ENCODE data around the gene CD48. TPM values are rescaled to one million over a fixed set of nuclear protein-coding genes. Genes with fewer than 3 reads are reported as not detected.
"Not testable (repeated sequence)": the region's sequence is repeated elsewhere in the genome, so short reads cannot be mapped to it uniquely, and the experiment has no call there.

Gene CD48
- total RNA-seq, 8 experiments from 2014 or later, result 0.05 to 1.3 (median 0.32) TPM; not detected in 4

- ATAC-seq (replicated peaks in 6 of 8), result peak in 1 of 8 experiments; percentile 76
- H3K4me3 ChIP-seq, result no peak within 1 kb of the TSS
- in situ Hi-C loops (cut with MboI; ENCODE audit: low pct_unique_long_range_greater_than_20kb in 2 of 9, low sequenced_read_pairs in 9 of 9, unreplicated experiment in 9 of 9), result loop anchor here in 1 of 9 experiments (25.0 kb wide), 1 partner anchor 248 kb away; no protein-coding TSS in a partner anchor
- no peak within 1 kb of the TSS for H3K27ac ChIP-seq
- WGBS, 10 experiments, result 0 to 94% (median 50%) methylated on average over 2 to 5 of the region's 5 CpGs; no CpG with 5 or more reads in 2 of the 10 experiments
- no peaks in the 10 kb centered on the region for H3K4me1 ChIP-seq (replicated peaks in 1 of 2)
These were observed 27.5 kb upstream of the CD48 start, which contains the start of gene SLAMF7 for GRCh38 chr1:160739098-160739511. TSS of gene SLAMF7 (plus strand) at chr1:160739247. CDS start at chr1:160739302, 55 bp downstream.

GRCh38 chr1:160738271-160738670 lies 26.6 kb upstream of the CD48 start:
- no peak overlapping the region for H3K4me3 ChIP-seq
- ATAC-seq (replicated peaks in 6 of 8), result no peak
- H3K4me1 ChIP-seq (replicated peaks in 1 of 2), result no peaks in the 10 kb centered on the region
- H3K27ac ChIP-seq, result no peak overlapping the region
- 0 to 100% (median 87%) methylated on average over 1 to 2 of the region's 2 CpGs for WGBS, 10 experiments
- in situ Hi-C loops (cut with MboI; ENCODE audit: low pct_unique_long_range_greater_than_20kb in 2 of 9, low sequenced_read_pairs in 9 of 9, unreplicated experiment in 9 of 9), result loop anchor here in 1 of 9 experiments (25.0 kb wide), 1 partner anchor 249 kb away; no protein-coding TSS in a partner anchor

- in situ Hi-C loops (cut with MboI; ENCODE audit: low pct_unique_long_range_greater_than_20kb in 2 of 9, low sequenced_read_pairs in 9 of 9, unreplicated experiment in 9 of 9), result loop anchor here in 1 of 9 experiments (25.0 kb wide), 1 partner anchor 253 kb away; no protein-coding TSS in a partner anchor
- no peak for ATAC-seq (replicated peaks in 6 of 8)
- H3K27ac ChIP-seq, result no peak overlapping the region
These were observed 22.7 kb upstream of the CD48 start for GRCh38 chr1:160734301-160734700.

GRCh38 chr1:160733898-160734297 lies 22.3 kb upstream of the CD48 start:
- in situ Hi-C loops (cut with MboI; ENCODE audit: low pct_unique_long_range_greater_than_20kb in 2 of 9, low sequenced_read_pairs in 9 of 9, unreplicated experiment in 9 of 9), result loop anchor here in 1 of 9 experiments (25.0 kb wide), 1 partner anchor 253 kb away; no protein-coding TSS in a partner anchor
- Histone ChIP-seq H3K4me1 (replicated peaks in 1 of 2) (no peaks in the 10 kb centered on the region), H3K27ac (no peak overlapping the region), H3K4me3 (no peak overlapping the region)
- peak in 2 of 8 experiments; percentile 31 to 42 for ATAC-seq (replicated peaks in 6 of 8)

More at GRCh38 chr1:160734301-160734700, 22.7 kb upstream of the CD48 start:
- no peaks in the 10 kb centered on the region for H3K4me1 ChIP-seq (replicated peaks in 1 of 2)
- no peak overlapping the region for H3K4me3 ChIP-seq

GRCh38 chr1:160731990-160732389 lies 20.4 kb upstream of the CD48 start:
- H3K27ac ChIP-seq, result no peak overlapping the region
- in situ Hi-C loops (cut with MboI; ENCODE audit: low pct_unique_long_range_greater_than_20kb in 2 of 9, low sequenced_read_pairs in 9 of 9, unreplicated experiment in 9 of 9), result loop anchor here in 1 of 9 experiments (25.0 kb wide), 1 partner anchor 255 kb away; no protein-coding TSS in a partner anchor
- no peak overlapping the region for H3K4me3 ChIP-seq
- 33 to 100% (median 83%) methylated on average over 1 of the region's 1 CpG; no CpG with 5 or more reads in 1 of the 10 experiments for WGBS, 10 experiments
- no peak for ATAC-seq (replicated peaks in 6 of 8)
- H3K4me1 ChIP-seq (replicated peaks in 1 of 2), result no peaks in the 10 kb centered on the region

- H3K4me1 ChIP-seq (replicated peaks in 1 of 2); H3K27ac ChIP-seq; H3K4me3 ChIP-seq; ATAC-seq (replicated peaks in 6 of 8): not testable (repeated sequence)
- WGBS, 10 experiments, result 25 to 83% (median 65%) methylated on average over 1 to 2 of the region's 2 CpGs; no CpG with 5 or more reads in 5 of the 10 experiments
- in situ Hi-C loops (cut with MboI; ENCODE audit: low pct_unique_long_range_greater_than_20kb in 2 of 9, low sequenced_read_pairs in 9 of 9, unreplicated experiment in 9 of 9), result loop anchor here in 1 of 9 experiments (25.0 kb wide), 1 partner anchor 256 kb away; no protein-coding TSS in a partner anchor
These were observed 19.9 kb upstream of the CD48 start for GRCh38 chr1:160731564-160731963.

- Histone ChIP-seq H3K4me1 (replicated peaks in 1 of 2) (peaks cover 0 to 7% of the 10 kb centered on the region in 2 donors), H3K4me3 (no peak overlapping the region), H3K27ac (no peak overlapping the region)
- in situ Hi-C loops (cut with MboI; ENCODE audit: low pct_unique_long_range_greater_than_20kb in 2 of 9, low sequenced_read_pairs in 9 of 9, unreplicated experiment in 9 of 9), result loop anchor here in 1 of 9 experiments (25.0 kb wide), 1 partner anchor 260 kb away; no protein-coding TSS in a partner anchor
- no peak for ATAC-seq (replicated peaks in 6 of 8)
These were observed 15.7 kb upstream of the CD48 start for GRCh38 chr1:160727316-160727640.

GRCh38 chr1:160726498-160727315 lies 15.1 kb upstream of the CD48 start:
- H3K27ac ChIP-seq, result no peak overlapping the region
- no peak overlapping the region for H3K4me3 ChIP-seq
- peak; percentile 60 to 93 (median 82) for ATAC-seq (replicated peaks in 6 of 8)
- in situ Hi-C loops (cut with MboI; ENCODE audit: low pct_unique_long_range_greater_than_20kb in 2 of 9, low sequenced_read_pairs in 9 of 9, unreplicated experiment in 9 of 9), result loop anchor here in 1 of 9 experiments (25.0 kb wide), 1 partner anchor 261 kb away; no protein-coding TSS in a partner anchor
- 0 to 21% (median 11%) methylated on average over 2 to 7 of the region's 8 CpGs for WGBS, 10 experiments
- H3K4me1 ChIP-seq (replicated peaks in 1 of 2), result peaks cover 0 to 7% of the 10 kb centered on the region in 2 donors

GRCh38 chr1:160726114-160726497 lies 14.5 kb upstream of the CD48 start:
- Histone ChIP-seq H3K27ac (no peak overlapping the region), H3K4me1 (replicated peaks in 1 of 2) (peaks cover 0 to 7% of the 10 kb centered on the region in 2 donors), H3K4me3 (no peak overlapping the region)
- peak in 5 of 8 experiments; percentile 22 to 53 (median 25) for ATAC-seq (replicated peaks in 6 of 8)
- 20 to 80% (median 53%) methylated on average over 1 to 3 of the region's 3 CpGs; no CpG with 5 or more reads in 3 of the 10 experiments for WGBS, 10 experiments
- in situ Hi-C loops (cut with MboI; ENCODE audit: low pct_unique_long_range_greater_than_20kb in 2 of 9, low sequenced_read_pairs in 9 of 9, unreplicated experiment in 9 of 9), result loop anchor here in 1 of 9 experiments (25.0 kb wide), 1 partner anchor 261 kb away; no protein-coding TSS in a partner anchor

- no peak overlapping the region for H3K27ac ChIP-seq
- WGBS, 10 experiments, result 30 to 86% (median 75%) methylated on average over 2 to 11 of the region's 11 CpGs; no CpG with 5 or more reads in 1 of the 10 experiments
- H3K4me1 ChIP-seq (replicated peaks in 1 of 2), result peaks cover 0 to 7% of the 10 kb centered on the region in 2 donors
- peak in 1 of 8 experiments; percentile 5 for ATAC-seq (replicated peaks in 6 of 8)
- in situ Hi-C loops (cut with MboI; ENCODE audit: low pct_unique_long_range_greater_than_20kb in 2 of 9, low sequenced_read_pairs in 9 of 9, unreplicated experiment in 9 of 9), result loop anchor here in 2 of 9 experiments (25.0 kb wide), 2 partner anchors 112 to 263 kb away; no protein-coding TSS in a partner anchor
- H3K4me3 ChIP-seq, result no peak overlapping the region
These were observed 13.0 kb upstream of the CD48 start for GRCh38 chr1:160724465-160725242.

GRCh38 chr1:160723332-160723731 lies 11.7 kb upstream of the CD48 start:
- Histone ChIP-seq H3K27ac (no peak overlapping the region), H3K4me1 (replicated peaks in 1 of 2) (peaks cover 0 to 7% of the 10 kb centered on the region in 2 donors), H3K4me3 (no peak overlapping the region)
- WGBS, 10 experiments, result 0 to 83% (median 57%) methylated on average over 1 to 2 of the region's 2 CpGs; no CpG with 5 or more reads in 1 of the 10 experiments
- in situ Hi-C loops (cut with MboI; ENCODE audit: low pct_unique_long_range_greater_than_20kb in 2 of 9, low sequenced_read_pairs in 9 of 9, unreplicated experiment in 9 of 9), result loop anchor here in 1 of 9 experiments (25.0 kb wide), 1 partner anchor 111 kb away; no protein-coding TSS in a partner anchor
- no peak for ATAC-seq (replicated peaks in 6 of 8)

- in situ Hi-C loops (cut with MboI; ENCODE audit: low pct_unique_long_range_greater_than_20kb in 2 of 9, low sequenced_read_pairs in 9 of 9, unreplicated experiment in 9 of 9), result loop anchor here in 1 of 9 experiments (25.0 kb wide), 1 partner anchor 110 kb away; no protein-coding TSS in a partner anchor
- peaks cover 0 to 7% of the 10 kb centered on the region in 2 donors for H3K4me1 ChIP-seq (replicated peaks in 1 of 2)
- peak in 1 of 8 experiments; percentile 7 for ATAC-seq (replicated peaks in 6 of 8)
- 0 to 92% (median 74%) methylated on average over 1 to 10 of the region's 10 CpGs for WGBS, 10 experiments
- no peak overlapping the region for H3K27ac ChIP-seq
- no peak overlapping the region for H3K4me3 ChIP-seq
These were observed 11.1 kb upstream of the CD48 start for GRCh38 chr1:160722726-160723125.

All from motor neuron (in vitro differentiated cells).